SK-N-MC (cell line): ENCODE data around the gene APOA1.

Experiments
- EZH2 ChIP-seq: fragments of 200-600 bp; sonication (generic); IDR thresholded peaks from one replicate; pipeline ENCODE4 v1.6.1; 2017; ENCODE audit warnings: antibody characterized with exemption
- POLR2AphosphoS5 ChIP-seq: IDR thresholded peaks from 2 replicates; pipeline ENCODE4 v1.6.1; 2012; ENCODE audit warnings: mild to moderate bottlenecking, low read depth, low read length, borderline replicate concordance

- no peak for TF ChIP-seq EZH2
- no peak for TF ChIP-seq POLR2AphosphoS5
These were observed 810 bp downstream of the APOA1 start for GRCh38 chr11:116836632-116836991.
